Nephron (organoid): Measurements from ENCODE around the gene COL26A1.

ENCODE experiments used
- H3K27ac Mint-ChIP-seq, 3 experiments: 2 replicates each; pipeline ENCODE4 v1.8.0; 2020; ENCODE audit warnings: mixed read lengths in 3 of 3, mild to moderate bottlenecking in 2 of 3, moderate library complexity in 1 of 3
- H3K27me3 Mint-ChIP-seq: 2 replicates; pipeline ENCODE4 v1.8.0; 2021; ENCODE audit warnings: low read depth, mild to moderate bottlenecking, moderate library complexity, mixed read lengths
- H3K36me3 Mint-ChIP-seq: 2 replicates; pipeline ENCODE4 v1.8.0; 2020; ENCODE audit warnings: low read depth, mixed read lengths
- H3K4me1 Mint-ChIP-seq: 2 replicates; pipeline ENCODE4 v1.8.0; 2020; ENCODE audit warnings: mixed read lengths
- H3K4me3 Mint-ChIP-seq, 3 experiments: 2 replicates each; pipeline ENCODE4 v1.8.0; 2020; ENCODE audit warnings: mild to moderate bottlenecking in 3 of 3, mixed read lengths in 3 of 3, moderate library complexity in 2 of 3
- H3K9me3 Mint-ChIP-seq: 2 replicates; pipeline ENCODE4 v1.8.0; 2020; ENCODE audit warnings: mixed read lengths
- TF ChIP-seq, protein P1 (sequence below), 3 experiments: fragments of 200-600 bp; sonication (generic); IDR thresholded peaks; one replicate each; pipeline ENCODE4 v1.5.0; 2021; ENCODE audit warnings: antibody characterized with exemption in 3 of 3; ENCODE audit not compliant: unreplicated experiment in 3 of 3

Gene COL26A1

DNA sequence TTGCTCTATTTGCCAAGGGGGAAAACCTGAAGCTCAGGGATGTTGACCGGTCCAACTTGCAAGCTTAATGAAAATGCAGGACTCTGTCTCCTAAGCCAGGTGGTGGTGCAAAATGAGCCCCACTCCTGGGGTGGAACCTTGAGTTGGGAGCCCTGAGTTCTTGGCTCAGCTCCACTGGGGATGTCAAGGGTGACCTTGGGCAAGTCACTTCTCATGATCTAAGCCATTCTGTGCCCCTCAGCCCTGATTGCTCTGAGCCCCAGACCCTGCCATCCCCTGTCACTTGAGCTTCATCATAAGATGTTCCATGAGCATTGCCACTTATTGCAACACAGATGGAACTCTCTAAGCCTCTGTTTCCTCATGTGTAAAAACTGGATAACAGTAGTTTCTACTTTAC, 232.6 kb downstream of the COL26A1 start:
- Mint-ChIP-seq H3K4me1 (peaks cover 4% of the 10 kb centered on the region), H3K36me3 (no peaks in the 10 kb centered on the region), H3K27ac (no peak overlapping the region), H3K4me3 (no peak overlapping the region), H3K27me3 (peaks cover 11% of the 10 kb centered on the region), H3K9me3 (peaks cover 4% of the 10 kb centered on the region)
- TF ChIP-seq, protein P1, sequence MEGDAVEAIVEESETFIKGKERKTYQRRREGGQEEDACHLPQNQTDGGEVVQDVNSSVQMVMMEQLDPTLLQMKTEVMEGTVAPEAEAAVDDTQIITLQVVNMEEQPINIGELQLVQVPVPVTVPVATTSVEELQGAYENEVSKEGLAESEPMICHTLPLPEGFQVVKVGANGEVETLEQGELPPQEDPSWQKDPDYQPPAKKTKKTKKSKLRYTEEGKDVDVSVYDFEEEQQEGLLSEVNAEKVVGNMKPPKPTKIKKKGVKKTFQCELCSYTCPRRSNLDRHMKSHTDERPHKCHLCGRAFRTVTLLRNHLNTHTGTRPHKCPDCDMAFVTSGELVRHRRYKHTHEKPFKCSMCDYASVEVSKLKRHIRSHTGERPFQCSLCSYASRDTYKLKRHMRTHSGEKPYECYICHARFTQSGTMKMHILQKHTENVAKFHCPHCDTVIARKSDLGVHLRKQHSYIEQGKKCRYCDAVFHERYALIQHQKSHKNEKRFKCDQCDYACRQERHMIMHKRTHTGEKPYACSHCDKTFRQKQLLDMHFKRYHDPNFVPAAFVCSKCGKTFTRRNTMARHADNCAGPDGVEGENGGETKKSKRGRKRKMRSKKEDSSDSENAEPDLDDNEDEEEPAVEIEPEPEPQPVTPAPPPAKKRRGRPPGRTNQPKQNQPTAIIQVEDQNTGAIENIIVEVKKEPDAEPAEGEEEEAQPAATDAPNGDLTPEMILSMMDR (IDR thresholded peaks at IDR 0.05; ENCODE audit: unreplicated experiment in 3 of 3), result no peak

DNA sequence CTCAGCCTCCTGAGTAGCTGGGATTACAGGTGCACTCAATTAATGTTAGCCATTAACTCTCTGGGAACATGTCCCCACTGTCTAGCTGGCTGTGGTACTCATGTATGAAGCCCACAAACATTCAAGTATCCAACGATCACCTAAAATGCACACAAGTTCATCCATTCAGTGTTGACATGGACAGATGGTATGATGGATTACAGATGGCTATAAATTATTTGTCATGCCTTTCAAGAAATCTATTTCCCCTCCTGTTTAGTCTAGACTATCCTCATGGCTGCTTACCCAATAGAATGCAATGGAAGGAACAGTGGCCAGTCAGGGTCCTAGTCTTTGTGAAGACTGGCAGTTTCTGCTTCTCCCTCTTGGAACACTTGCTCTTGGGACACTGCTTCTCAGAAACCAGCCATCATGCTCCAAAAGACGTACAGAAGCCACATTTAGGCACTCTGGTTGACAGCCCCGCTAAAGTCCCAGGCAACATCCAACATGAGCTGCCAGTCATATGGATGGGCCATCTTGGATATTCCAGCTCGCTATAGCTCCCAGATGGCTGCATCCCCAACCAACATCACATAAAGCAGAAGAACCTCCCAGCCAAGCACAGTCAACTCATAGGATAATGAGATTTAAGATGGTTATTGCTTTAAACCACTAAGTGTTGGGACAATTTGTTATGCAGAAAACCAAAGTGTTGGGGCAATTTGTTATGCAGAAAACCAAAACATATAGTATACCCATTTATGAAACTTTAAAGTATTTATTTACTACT, 233.3 kb downstream of the COL26A1 start:
- H3K36me3 Mint-ChIP-seq, result no peaks in the 10 kb centered on the region
- TF ChIP-seq, protein P1 (IDR thresholded peaks at IDR 0.05; ENCODE audit: unreplicated experiment in 3 of 3), result no peak
- peaks cover 4% of the 10 kb centered on the region for H3K9me3 Mint-ChIP-seq
- peaks cover 5% of the 10 kb centered on the region for H3K4me1 Mint-ChIP-seq
- H3K27ac Mint-ChIP-seq, result no peak overlapping the region
- H3K27me3 Mint-ChIP-seq, result peaks cover 11% of the 10 kb centered on the region
- no peak overlapping the region for H3K4me3 Mint-ChIP-seq

DNA sequence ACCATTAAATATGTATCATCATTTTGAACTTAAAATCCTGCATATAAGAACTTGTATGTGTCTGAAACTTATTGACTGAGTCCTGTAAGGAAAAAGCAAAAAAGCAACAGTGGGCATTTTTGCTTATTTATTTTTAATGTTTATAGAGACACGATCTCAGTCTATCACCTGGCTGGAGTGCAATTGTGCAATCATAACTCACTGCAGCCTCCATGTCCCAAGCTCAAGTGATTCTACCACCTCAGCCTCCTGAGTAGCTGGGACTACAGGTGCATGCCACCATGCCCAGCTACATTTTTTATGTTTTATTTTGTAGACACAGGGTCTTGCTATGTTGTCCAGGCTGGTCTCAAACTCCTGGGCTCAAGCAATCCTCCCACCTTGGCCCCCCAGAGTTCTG, 234.2 kb downstream of the COL26A1 start:
- Mint-ChIP-seq H3K4me3 (no peak overlapping the region), H3K9me3 (peaks cover 4% of the 10 kb centered on the region), H3K36me3 (no peaks in the 10 kb centered on the region), H3K4me1 (peaks cover 15% of the 10 kb centered on the region), H3K27me3 (peaks cover 11% of the 10 kb centered on the region), H3K27ac (no peak overlapping the region)
- TF ChIP-seq, protein P1 (IDR thresholded peaks at IDR 0.05; ENCODE audit: unreplicated experiment in 3 of 3), result no peak

GRCh38 chr7:101597941-101598340, 235.3 kb downstream of the COL26A1 start:
- TF ChIP-seq, protein P1 (IDR thresholded peaks at IDR 0.05; ENCODE audit: unreplicated experiment in 3 of 3), result no peak
- H3K4me3 Mint-ChIP-seq, result no peak overlapping the region
- H3K9me3 Mint-ChIP-seq, result peaks cover 4% of the 10 kb centered on the region
- H3K36me3 Mint-ChIP-seq, result no peaks in the 10 kb centered on the region
- H3K27me3 Mint-ChIP-seq, result peaks cover 11% of the 10 kb centered on the region
- H3K27ac Mint-ChIP-seq, result no peak overlapping the region
- peaks cover 21% of the 10 kb centered on the region for H3K4me1 Mint-ChIP-seq

DNA sequence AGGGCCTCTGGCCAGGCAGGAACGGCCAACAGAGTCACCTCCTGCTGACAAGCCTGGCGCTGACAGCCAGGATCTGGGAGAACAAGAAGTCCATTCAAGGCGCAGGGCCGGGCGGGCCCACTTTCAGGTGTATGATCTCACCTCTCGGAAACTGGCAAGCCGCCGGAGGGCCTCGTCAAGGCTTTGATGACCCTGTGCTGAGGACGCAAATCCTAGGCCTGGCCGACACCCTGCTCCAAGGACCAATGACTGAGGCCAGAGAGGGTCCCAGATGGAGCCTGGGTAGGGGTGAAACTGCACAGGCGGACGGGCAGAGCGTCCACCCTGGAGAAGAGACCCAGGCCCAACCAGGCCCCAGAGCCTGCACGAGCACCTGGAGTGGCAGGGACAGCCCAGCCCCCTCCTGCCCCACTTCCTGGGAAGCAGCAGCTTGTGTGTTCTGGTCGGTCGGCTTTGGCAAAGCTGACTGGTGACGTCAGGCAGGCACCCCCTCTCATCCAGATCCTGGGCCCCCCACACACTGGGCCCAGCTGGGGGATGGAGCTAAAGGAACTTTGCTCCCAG, 235.8 kb downstream of the COL26A1 start:
- Mint-ChIP-seq H3K36me3 (no peaks in the 10 kb centered on the region), H3K9me3 (peaks cover 4% of the 10 kb centered on the region), H3K27ac (no peak overlapping the region), H3K27me3 (peaks cover 11% of the 10 kb centered on the region), H3K4me1 (peaks cover 21% of the 10 kb centered on the region), H3K4me3 (no peak overlapping the region)
- TF ChIP-seq, protein P1 (IDR thresholded peaks at IDR 0.05; ENCODE audit: unreplicated experiment in 3 of 3), result no peak
